COLO668 (cell line): Measurements from ENCODE around the gene P3H2.

ENCODE experiments used
- DNase-seq: peaks from one replicate; lab custom pipeline; 2025; ENCODE audit not compliant: unreplicated experiment; lab: John Stamatoyannopoulos, UW

P3H2 gene

DNA sequence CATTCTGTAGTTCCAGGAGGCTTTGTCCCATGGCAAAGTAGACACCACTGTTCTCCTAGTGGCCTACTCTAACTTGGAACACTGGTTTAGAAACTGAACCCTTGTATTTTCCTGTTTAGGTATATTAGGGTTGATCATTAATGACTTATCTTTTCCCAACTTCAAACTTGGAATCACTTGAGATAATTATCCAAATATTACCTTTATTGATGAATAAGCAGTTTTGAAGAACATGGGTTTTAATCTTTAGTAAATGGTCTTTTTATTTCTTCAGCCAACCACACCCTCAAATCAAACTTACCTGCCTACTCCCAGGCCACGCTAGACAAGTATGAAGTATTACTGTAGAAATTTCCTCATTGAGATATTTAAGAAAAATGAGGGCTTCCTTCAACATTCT is 6.5 kb upstream of the P3H2 start:
- DNase-seq = no peak

DNA sequence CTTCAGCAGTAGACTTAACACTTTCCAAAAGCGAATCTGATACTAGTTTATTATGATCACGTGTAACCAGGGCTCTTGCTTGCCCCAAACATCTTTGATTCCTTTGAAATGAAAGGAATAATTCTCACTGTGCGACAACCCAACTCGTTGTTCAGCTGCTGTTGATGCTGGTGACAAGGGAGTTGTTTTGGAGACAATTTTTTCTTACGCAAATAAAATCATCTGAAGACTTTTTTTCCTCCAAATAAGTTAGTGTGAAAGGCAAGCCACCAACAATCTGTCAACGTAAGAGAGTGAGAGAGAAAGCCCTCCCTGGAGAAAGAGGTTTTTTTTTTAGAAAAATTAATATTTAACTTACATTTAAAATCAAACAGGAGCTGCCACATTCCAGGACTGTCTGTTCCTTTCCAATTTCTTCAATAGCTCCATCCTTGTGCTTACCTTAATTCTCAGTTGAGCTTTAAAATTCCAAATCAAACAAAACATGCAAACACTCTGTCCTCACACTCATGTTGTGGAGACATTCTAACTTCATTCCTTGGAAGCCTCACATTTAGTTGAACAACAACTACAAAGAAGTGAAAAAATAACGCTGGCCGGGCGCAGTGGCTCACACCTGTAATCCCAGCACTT is 4.9 kb upstream of the P3H2 start:
- no peak for DNase-seq

DNA sequence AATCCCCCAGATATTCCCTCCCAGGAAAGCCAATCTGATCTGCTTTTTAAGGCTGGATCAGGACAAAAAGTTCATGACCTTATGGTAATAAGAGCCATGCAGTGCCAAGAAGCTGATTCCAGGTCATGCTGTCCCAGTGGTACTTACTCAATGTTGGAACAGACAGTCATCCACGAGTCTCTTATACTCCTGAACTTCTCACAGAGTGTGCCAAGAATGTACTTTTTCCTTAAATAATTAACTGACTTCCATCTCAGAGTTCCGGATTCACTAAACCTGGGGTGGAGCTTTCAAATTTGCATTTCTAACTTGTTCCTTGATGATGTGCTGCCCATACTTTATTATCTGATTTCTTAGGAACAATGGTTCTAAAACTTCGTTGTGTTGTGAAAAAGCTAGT is 3.4 kb upstream of the P3H2 start:
- no peak for DNase-seq

- DNase-seq = no peak
Measured at GRCh38 chr3:190122198-190122771, 1.6 kb upstream of the P3H2 start.

- DNase-seq = no peak
Measured at GRCh38 chr3:190121383-190121782, 686 bp upstream of the P3H2 start.

DNA sequence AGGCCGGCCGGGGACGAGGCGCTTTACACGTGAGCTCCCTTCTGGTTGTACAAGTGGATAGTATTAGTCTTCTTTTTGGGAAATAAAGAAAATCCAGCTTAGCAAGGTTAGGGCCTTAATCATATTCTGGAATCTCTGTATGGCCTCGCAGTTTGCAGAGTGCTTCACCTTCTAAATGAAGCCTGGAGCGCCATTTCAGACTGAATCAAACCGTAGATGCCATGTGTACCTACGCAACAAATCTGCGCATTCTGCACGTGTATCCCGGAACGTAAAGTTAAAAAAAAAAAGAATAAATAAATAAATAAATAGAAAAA is 322 bp upstream of the P3H2 start:
- DNase-seq = no peak

GRCh38 chr3:190119461-190120268 is 1.0 kb downstream of the P3H2 start:
- no peak for DNase-seq

DNA sequence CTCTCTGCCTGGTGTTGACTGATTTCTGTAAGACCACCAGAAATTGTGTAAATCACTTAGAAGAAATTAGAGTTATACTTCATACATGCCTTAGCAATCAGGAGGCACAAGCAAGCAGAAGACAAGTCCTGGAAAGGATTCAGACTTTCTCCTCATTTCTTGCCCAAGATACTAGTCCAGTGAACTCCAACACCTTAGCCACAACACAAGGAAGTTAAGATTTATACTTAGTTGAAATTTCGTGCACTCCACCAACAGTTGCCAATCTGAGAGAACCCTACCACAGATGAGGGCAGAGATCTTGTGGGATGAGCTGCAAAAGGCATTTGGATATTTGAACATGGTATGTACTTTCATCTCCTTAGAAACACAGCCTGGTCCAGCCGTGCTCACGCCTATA is 2.3 kb downstream of the P3H2 start:
- no peak for DNase-seq

GRCh38 chr3:190117981-190118380 is 2.7 kb downstream of the P3H2 start:
- DNase-seq = no peak

GRCh38 chr3:190116551-190117067 is 4.1 kb downstream of the P3H2 start:
- DNase-seq = no peak

- no peak for DNase-seq
Measured at GRCh38 chr3:190110826-190111225, 9.9 kb downstream of the P3H2 start.

DNA sequence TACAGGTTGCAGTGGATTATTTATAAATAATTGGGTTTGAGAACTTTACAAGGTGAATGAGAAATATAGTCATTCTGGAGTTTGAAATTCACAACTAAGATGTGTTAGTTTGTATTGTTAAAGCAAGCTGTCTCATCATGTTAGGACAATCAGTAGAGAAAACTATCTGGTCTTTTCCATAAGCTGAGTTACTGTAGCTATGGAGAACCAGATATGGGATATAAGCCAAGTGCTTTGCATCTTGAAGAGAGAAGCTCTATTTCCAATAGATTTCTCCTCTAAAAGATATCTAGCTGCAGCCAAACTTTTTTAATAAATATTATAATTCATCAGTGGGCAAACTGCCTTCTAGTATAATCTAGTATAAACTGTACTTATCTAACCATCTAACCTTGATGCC is 11.3 kb downstream of the P3H2 start:
- DNase-seq = no peak

- DNase-seq = no peak
Measured at GRCh38 chr3:190108804-190109203, 11.9 kb downstream of the P3H2 start.

- no peak for DNase-seq
Measured at GRCh38 chr3:190105876-190106275, 14.8 kb downstream of the P3H2 start.

GRCh38 chr3:190101320-190102011 is 19.2 kb downstream of the P3H2 start:
- no peak for DNase-seq

- no peak for DNase-seq
Measured at GRCh38 chr3:190099099-190099498, 21.6 kb downstream of the P3H2 start.

DNA sequence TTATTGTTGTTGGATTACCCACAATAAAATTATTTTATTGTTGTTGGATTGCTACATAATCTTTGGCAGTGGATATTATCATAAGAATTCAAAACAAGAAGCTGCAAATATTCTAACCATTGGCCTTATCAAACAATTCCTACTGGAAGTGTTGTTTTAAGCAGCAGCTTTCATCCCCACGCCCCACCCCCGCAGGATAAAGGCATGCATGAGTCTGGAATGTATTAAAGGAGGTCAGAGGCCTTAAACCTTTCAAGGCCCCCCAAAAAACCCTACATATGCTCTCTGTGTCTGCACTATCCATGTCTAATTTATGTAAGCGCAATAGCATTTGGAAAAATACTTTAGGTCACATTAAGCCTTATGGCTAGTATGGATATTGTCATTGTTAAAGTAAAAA is 23.1 kb downstream of the P3H2 start:
- DNase-seq = no peak

GRCh38 chr3:190097025-190097424 is 23.7 kb downstream of the P3H2 start:
- no peak for DNase-seq

GRCh38 chr3:190096345-190096744 is 24.4 kb downstream of the P3H2 start:
- DNase-seq = no peak

GRCh38 chr3:190094160-190094718 is 26.5 kb downstream of the P3H2 start:
- DNase-seq = no peak

DNA sequence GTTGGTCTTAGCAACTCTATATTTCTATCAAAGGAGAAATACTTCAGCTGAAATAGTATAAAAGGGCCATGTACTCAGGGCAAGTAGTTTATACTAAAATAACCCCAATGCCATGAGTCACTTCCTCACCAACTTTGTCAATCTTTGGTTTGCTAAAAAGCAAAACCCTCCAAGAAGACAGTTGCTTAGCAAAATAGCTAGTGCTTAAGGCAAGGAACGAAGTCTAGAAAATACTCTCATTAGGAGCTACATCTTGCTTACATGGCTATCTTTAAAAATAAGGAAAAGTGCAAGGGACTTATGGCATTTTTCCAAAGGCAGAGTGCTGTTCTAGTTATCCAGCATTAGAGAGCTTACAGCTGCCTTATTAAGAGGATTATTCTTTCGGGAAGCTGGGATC is 28.4 kb downstream of the P3H2 start:
- DNase-seq = no peak
